DMS114 treated with DMSO at 0.1 percent for 48 hours (cell line): ENCODE measurements around the gene NUP210.

Source experiments
- DNase-seq: peaks from one replicate; lab custom pipeline; 2025; ENCODE audit not compliant: unreplicated experiment; lab: John Stamatoyannopoulos, UW

NUP210 gene

GRCh38 chr3:13325892-13326443, 94.2 kb downstream of the NUP210 start:
- no peak for DNase-seq

- no peak for DNase-seq
Observed at GRCh38 chr3:13324835-13325501, 95.2 kb downstream of the NUP210 start.

GRCh38 chr3:13323822-13324221, 96.3 kb downstream of the NUP210 start:
- no peak for DNase-seq

- DNase-seq, result no peak
Observed at GRCh38 chr3:13322324-13322723, 97.8 kb downstream of the NUP210 start.

- DNase-seq, result no peak
Observed at GRCh38 chr3:13319564-13320220, 100.4 kb downstream of the NUP210 start.

GRCh38 chr3:13318626-13319470, 101.3 kb downstream of the NUP210 start:
- no peak for DNase-seq

GRCh38 chr3:13317596-13318320, 102.4 kb downstream of the NUP210 start:
- DNase-seq, result no peak

- no peak for DNase-seq
Observed at GRCh38 chr3:13316603-13317002, 103.5 kb downstream of the NUP210 start.

GRCh38 chr3:13314877-13315276, 105.2 kb downstream of the NUP210 start:
- no peak for DNase-seq

GRCh38 chr3:13313813-13314212, 106.3 kb downstream of the NUP210 start:
- DNase-seq, result no peak

GRCh38 chr3:13309004-13309403, 111.1 kb downstream of the NUP210 start:
- no peak for DNase-seq

- peak; percentile 12 for DNase-seq
Observed at GRCh38 chr3:13308380-13308801, 111.7 kb downstream of the NUP210 start.

- no peak for DNase-seq
Observed at GRCh38 chr3:13307041-13307440, 113.1 kb downstream of the NUP210 start.

- no peak for DNase-seq
Observed at GRCh38 chr3:13305623-13306022, 114.5 kb downstream of the NUP210 start.

- DNase-seq, result no peak
Observed at GRCh38 chr3:13303410-13303809, 116.7 kb downstream of the NUP210 start.

- no peak for DNase-seq
Observed at GRCh38 chr3:13301286-13301987, 118.7 kb downstream of the NUP210 start.

GRCh38 chr3:13300546-13301285, 119.4 kb downstream of the NUP210 start:
- no peak for DNase-seq

GRCh38 chr3:13299531-13300155, 120.5 kb downstream of the NUP210 start:
- no peak for DNase-seq

- DNase-seq, result no peak
Observed at GRCh38 chr3:13296662-13297061, 123.5 kb downstream of the NUP210 start.
